ENCODE measurements around the gene DCAF17. TPM values are rescaled to one million over a fixed set of nuclear protein-coding genes. Genes with fewer than 3 reads are reported as not detected.

DCAF17 gene
- total RNA-seq, 2 experiments from 2014 or later = 13.0 to 14.3 TPM

DNA sequence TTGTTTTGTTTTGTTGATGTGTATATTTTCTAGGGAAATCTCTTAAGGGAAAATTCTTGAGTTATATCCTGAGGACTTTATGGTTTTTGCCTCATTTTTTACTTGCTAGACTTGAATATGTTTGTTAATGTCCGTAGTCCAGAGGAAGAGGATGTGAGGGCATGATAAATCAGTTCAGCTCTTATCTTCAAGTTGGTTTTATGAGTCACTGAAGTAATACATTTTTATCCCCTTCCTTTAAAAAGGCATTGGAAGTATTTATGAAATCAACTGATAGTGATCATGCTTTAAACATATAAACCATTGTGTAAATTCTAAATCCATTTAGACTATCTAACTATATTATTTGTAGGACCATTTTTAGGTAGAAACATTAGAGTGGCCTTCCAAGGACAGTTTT lies 44.3 kb downstream of the DCAF17 start:
- no peaks in the 10 kb centered on the region for H3K9me3 ChIP-seq (ENCODE audit: control insufficient read depth in 1 of 2, insufficient read depth in 1 of 2, low read length in 2 of 2)
- H3K27me3 Mint-ChIP-seq = no peaks in the 10 kb centered on the region
- CTCF ChIA-PET = no interaction called here
- no peaks in the 10 kb centered on the region for H3K9me3 Mint-ChIP-seq
- H3K36me3 Mint-ChIP-seq (ENCODE audit: low read depth) = peaks cover 97% of the 10 kb centered on the region
- no peak for DNase-seq
- H3K27me3 ChIP-seq (ENCODE audit: control insufficient read depth in 1 of 2, insufficient read depth in 2 of 2, low read length in 2 of 2) = no peaks in the 10 kb centered on the region
- POLR2A ChIA-PET = no interaction called here
- no peak overlapping the region for H3K4me3 ChIP-seq (ENCODE audit: low read length)
- ATAC-seq (ENCODE audit: poor library complexity) = no peak
- no peak overlapping the region for H3K27ac Mint-ChIP-seq
- no peaks in the 10 kb centered on the region for H3K4me1 Mint-ChIP-seq (ENCODE audit: low read depth)
- peaks cover 43% of the 10 kb centered on the region for H3K36me3 ChIP-seq (ENCODE audit: insufficient read depth, low read length)
- no peak overlapping the region for H3K4me3 Mint-ChIP-seq
- H3K27ac ChIP-seq (ENCODE audit: low read depth in 1 of 2, low read length in 2 of 2) = no peak overlapping the region
- H3K4me1 ChIP-seq (ENCODE audit: insufficient read depth, low read length) = no peaks in the 10 kb centered on the region
- intact Hi-C loops (cut with DNase I, micrococcal nuclease) = loop anchor here in 1 of 2 experiments (10.0 kb wide), 1 partner anchor 246 kb away; no protein-coding TSS in a partner anchor
- TF ChIP-seq, protein P1, sequence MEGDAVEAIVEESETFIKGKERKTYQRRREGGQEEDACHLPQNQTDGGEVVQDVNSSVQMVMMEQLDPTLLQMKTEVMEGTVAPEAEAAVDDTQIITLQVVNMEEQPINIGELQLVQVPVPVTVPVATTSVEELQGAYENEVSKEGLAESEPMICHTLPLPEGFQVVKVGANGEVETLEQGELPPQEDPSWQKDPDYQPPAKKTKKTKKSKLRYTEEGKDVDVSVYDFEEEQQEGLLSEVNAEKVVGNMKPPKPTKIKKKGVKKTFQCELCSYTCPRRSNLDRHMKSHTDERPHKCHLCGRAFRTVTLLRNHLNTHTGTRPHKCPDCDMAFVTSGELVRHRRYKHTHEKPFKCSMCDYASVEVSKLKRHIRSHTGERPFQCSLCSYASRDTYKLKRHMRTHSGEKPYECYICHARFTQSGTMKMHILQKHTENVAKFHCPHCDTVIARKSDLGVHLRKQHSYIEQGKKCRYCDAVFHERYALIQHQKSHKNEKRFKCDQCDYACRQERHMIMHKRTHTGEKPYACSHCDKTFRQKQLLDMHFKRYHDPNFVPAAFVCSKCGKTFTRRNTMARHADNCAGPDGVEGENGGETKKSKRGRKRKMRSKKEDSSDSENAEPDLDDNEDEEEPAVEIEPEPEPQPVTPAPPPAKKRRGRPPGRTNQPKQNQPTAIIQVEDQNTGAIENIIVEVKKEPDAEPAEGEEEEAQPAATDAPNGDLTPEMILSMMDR (IDR thresholded peaks at IDR 0.05) = no peak

DNA sequence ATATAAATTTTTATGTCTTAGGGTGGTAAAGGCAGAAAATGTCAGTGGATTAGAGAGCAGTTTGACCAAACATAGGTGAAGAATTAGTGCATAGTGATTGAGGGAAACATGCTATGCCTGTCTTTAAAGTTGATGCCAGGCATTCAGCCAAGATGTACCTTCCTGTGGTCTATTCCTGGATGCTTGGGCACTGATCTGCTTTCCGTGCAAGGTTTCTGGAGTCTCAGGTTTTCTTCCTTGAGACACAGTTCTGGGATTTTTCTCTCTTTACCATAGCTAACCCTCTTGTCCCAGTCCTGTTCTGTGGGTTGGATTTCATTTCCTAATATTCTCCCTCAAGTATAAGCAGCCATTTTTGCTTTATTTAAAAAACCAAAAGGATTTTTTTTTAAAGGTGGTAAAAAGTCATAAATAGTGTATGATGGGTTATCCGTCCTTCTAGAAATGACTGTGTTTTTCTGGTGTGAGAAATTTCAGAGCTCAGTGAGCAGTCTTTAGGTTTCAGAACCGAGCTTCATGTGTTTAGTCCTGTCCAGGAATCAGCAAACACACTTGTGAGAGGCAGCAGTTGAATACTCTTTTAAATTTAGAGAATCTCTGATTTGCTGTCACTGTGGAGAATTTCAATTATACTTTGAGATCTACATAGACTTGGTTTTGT lies 45.3 kb downstream of the DCAF17 start:
- TF ChIP-seq, protein P1 (IDR thresholded peaks at IDR 0.05) = no peak
- ATAC-seq (ENCODE audit: poor library complexity) (no peak), DNase-seq (no peak)
- Mint-ChIP-seq H3K9me3 (no peaks in the 10 kb centered on the region), H3K36me3 (ENCODE audit: low read depth) (peaks cover 93% of the 10 kb centered on the region), H3K4me3 (no peak overlapping the region), H3K4me1 (ENCODE audit: low read depth) (no peaks in the 10 kb centered on the region), H3K27ac (no peak overlapping the region), H3K27me3 (no peaks in the 10 kb centered on the region)
- no peak overlapping the region for H3K4me3 ChIP-seq (ENCODE audit: low read length)
- H3K4me1 ChIP-seq (ENCODE audit: insufficient read depth, low read length) = no peaks in the 10 kb centered on the region
- ChIA-PET POLR2A (no interaction called here), CTCF (no interaction called here)
- H3K27me3 ChIP-seq (ENCODE audit: control insufficient read depth in 1 of 2, insufficient read depth in 2 of 2, low read length in 2 of 2) = no peaks in the 10 kb centered on the region
- intact Hi-C loops (cut with DNase I, micrococcal nuclease) = loop anchor here in 1 of 2 experiments (10.0 kb wide), 1 partner anchor 246 kb away; no protein-coding TSS in a partner anchor
- H3K36me3 ChIP-seq (ENCODE audit: insufficient read depth, low read length) = peaks cover 35% of the 10 kb centered on the region
- H3K27ac ChIP-seq (ENCODE audit: low read depth in 1 of 2, low read length in 2 of 2) = no peak overlapping the region
- no peaks in the 10 kb centered on the region for H3K9me3 ChIP-seq (ENCODE audit: control insufficient read depth in 1 of 2, insufficient read depth in 1 of 2, low read length in 2 of 2)

DNA sequence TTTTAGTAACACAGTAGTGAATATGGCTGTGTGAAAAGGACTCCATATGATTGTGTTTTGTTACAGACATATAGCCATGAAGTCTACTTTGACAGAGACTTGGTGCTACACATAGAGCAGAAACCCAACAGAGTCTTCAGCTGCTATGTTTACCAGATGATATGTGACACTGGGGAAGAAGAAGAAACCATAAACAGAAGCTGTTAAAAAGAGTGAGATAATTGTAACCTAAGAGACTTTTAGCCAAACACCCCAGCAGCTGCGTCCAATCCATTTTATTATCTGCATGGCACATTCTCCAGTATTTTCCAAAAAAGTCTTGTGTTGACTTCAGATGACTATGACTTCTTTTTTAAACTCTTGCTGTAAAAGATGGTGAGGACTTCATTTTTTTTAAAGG lies 46.9 kb downstream of the DCAF17 start:
- ChIA-PET CTCF (no interaction called here), POLR2A (no interaction called here)
- Mint-ChIP-seq H3K27ac (no peak overlapping the region), H3K27me3 (no peaks in the 10 kb centered on the region), H3K4me1 (ENCODE audit: low read depth) (peaks cover 9% of the 10 kb centered on the region), H3K9me3 (no peaks in the 10 kb centered on the region), H3K36me3 (ENCODE audit: low read depth) (peaks cover 92% of the 10 kb centered on the region), H3K4me3 (no peak overlapping the region)
- no peak for ATAC-seq (ENCODE audit: poor library complexity)
- Histone ChIP-seq H3K36me3 (ENCODE audit: insufficient read depth, low read length) (peaks cover 22% of the 10 kb centered on the region), H3K4me1 (ENCODE audit: insufficient read depth, low read length) (no peaks in the 10 kb centered on the region), H3K27me3 (ENCODE audit: control insufficient read depth in 1 of 2, insufficient read depth in 2 of 2, low read length in 2 of 2) (no peaks in the 10 kb centered on the region), H3K27ac (ENCODE audit: low read depth in 1 of 2, low read length in 2 of 2) (no peak overlapping the region), H3K4me3 (ENCODE audit: low read length) (no peak overlapping the region), H3K9me3 (ENCODE audit: control insufficient read depth in 1 of 2, insufficient read depth in 1 of 2, low read length in 2 of 2) (no peaks in the 10 kb centered on the region)
- intact Hi-C loops (cut with DNase I, micrococcal nuclease) = no loop called here
- no peak for DNase-seq
- TF ChIP-seq, protein P1 (IDR thresholded peaks at IDR 0.05) = no peak

Data from CD4-positive, alpha-beta T cell (primary cell).